Measurements from ENCODE around the gene MVD.

MVD gene

GRCh38 chr16:88687676-88688012 lies 24.8 kb upstream of the MVD start:
- H2AFZ ChIP-seq, result peak overlapping the region; percentile 60
- H3K27me3 ChIP-seq (ENCODE audit: control insufficient read depth, insufficient read depth, low read length), result no peaks in the 10 kb centered on the region
- peaks cover 23% of the 10 kb centered on the region for H3K4me1 ChIP-seq
- peak overlapping the region; percentile 31 for H3K4me3 ChIP-seq (ENCODE audit: low read depth, low read length)
- peak overlapping the region; percentile 48 for H3K27ac ChIP-seq
- no peaks in the 10 kb centered on the region for H3K79me2 ChIP-seq
- H3K4me2 ChIP-seq (ENCODE audit: low read length), result peak overlapping the region; percentile 76
- no peaks in the 10 kb centered on the region for H3K36me3 ChIP-seq (ENCODE audit: control insufficient read depth, insufficient read depth, low read length)
- H3K9ac ChIP-seq, result no peak overlapping the region
- no peak for TF ChIP-seq CTCF (IDR thresholded peaks at IDR 0.05)
- no peaks in the 10 kb centered on the region for H3K9me3 ChIP-seq (ENCODE audit: control insufficient read depth, low read length)

- no peak overlapping the region for H3K9ac ChIP-seq
- no peaks in the 10 kb centered on the region for H3K9me3 ChIP-seq (ENCODE audit: control insufficient read depth, low read length)
- no peaks in the 10 kb centered on the region for H3K79me2 ChIP-seq
- H3K27me3 ChIP-seq (ENCODE audit: control insufficient read depth, insufficient read depth, low read length), result no peaks in the 10 kb centered on the region
- TF ChIP-seq CTCF (IDR thresholded peaks at IDR 0.05), result no peak
- H3K36me3 ChIP-seq (ENCODE audit: control insufficient read depth, insufficient read depth, low read length), result no peaks in the 10 kb centered on the region
- H3K27ac ChIP-seq, result peak overlapping the region; percentile 48
- no peak overlapping the region for H2AFZ ChIP-seq
- peaks cover 23% of the 10 kb centered on the region for H3K4me1 ChIP-seq
- H3K4me2 ChIP-seq (ENCODE audit: low read length), result peak overlapping the region; percentile 93
- peak overlapping the region; percentile 70 for H3K4me3 ChIP-seq (ENCODE audit: low read depth, low read length)
These were observed 24.3 kb upstream of the MVD start for GRCh38 chr16:88687254-88687576.

- no peaks in the 10 kb centered on the region for H3K27me3 ChIP-seq (ENCODE audit: control insufficient read depth, insufficient read depth, low read length)
These were observed 23.8 kb upstream of the MVD start, which contains the start of gene SNAI3 for GRCh38 chr16:88686439-88687253. Gene SNAI3 (minus strand): TSS chr16:88686507. CDS start chr16:88686406, 101 bp downstream.

GRCh38 chr16:88686062-88686438 lies 23.2 kb upstream of the MVD start:
- Histone ChIP-seq H3K79me2 (no peaks in the 10 kb centered on the region), H3K9me3 (ENCODE audit: control insufficient read depth, low read length) (no peaks in the 10 kb centered on the region), H3K4me3 (ENCODE audit: low read depth, low read length) (peak overlapping the region; percentile 70), H3K4me1 (peaks cover 23% of the 10 kb centered on the region), H3K9ac (no peak overlapping the region), H3K27me3 (ENCODE audit: control insufficient read depth, insufficient read depth, low read length) (no peaks in the 10 kb centered on the region), H2AFZ (peak overlapping the region; percentile 75), H3K36me3 (ENCODE audit: control insufficient read depth, insufficient read depth, low read length) (no peaks in the 10 kb centered on the region), H3K27ac (no peak overlapping the region), H3K4me2 (ENCODE audit: low read length) (peak overlapping the region; percentile 93)
- TF ChIP-seq CTCF (IDR thresholded peaks at IDR 0.05), result no peak

More at GRCh38 chr16:88686439-88687253, 23.8 kb upstream of the MVD start, which contains the start of gene SNAI3:
- no peak for TF ChIP-seq CTCF (IDR thresholded peaks at IDR 0.05)
- H3K4me3 ChIP-seq (ENCODE audit: low read depth, low read length), result peak within 1 kb of the TSS; percentile 70
- no peak within 1 kb of the TSS for H3K9ac ChIP-seq
- no peaks in the 10 kb centered on the region for H3K9me3 ChIP-seq (ENCODE audit: control insufficient read depth, low read length)
- peaks cover 23% of the 10 kb centered on the region for H3K4me1 ChIP-seq
- H2AFZ ChIP-seq, result peak within 1 kb of the TSS; percentile 75
- no peaks in the 10 kb centered on the region for H3K36me3 ChIP-seq (ENCODE audit: control insufficient read depth, insufficient read depth, low read length)
- peak within 1 kb of the TSS; percentile 48 for H3K27ac ChIP-seq
- H3K79me2 ChIP-seq, result no peaks in the 10 kb centered on the region
- H3K4me2 ChIP-seq (ENCODE audit: low read length), result peak within 1 kb of the TSS; percentile 93
